A549 (cell line): ENCODE data around the gene SLC22A16. TPM values are rescaled to one million over a fixed set of nuclear protein-coding genes. Genes with fewer than 3 reads are reported as not detected.

Experiments used
- ATAC-seq, 2 experiments: fragments of 200-7000 bp in 1 of 2; fragments of >200 bp in 1 of 2; cut with Nextera tagmentation in 1 of 2; cut with Tn5 transposase in 1 of 2; 3 replicates each; pipeline versions ENCODE4 v1.8.0 to v1.9.1; 2018 to 2020; ENCODE audit warnings: mild to moderate bottlenecking in 1 of 2, moderate library complexity in 1 of 2
- CTCF ChIA-PET: fragments of 300-600 bp; sonication (Branson Sonifier 250); formaldehyde crosslinking; extraction: SDS; loops from one replicate; lab custom pipeline; 2021; ENCODE audit warnings: antibody characterized with exemption, inconsistent platforms; lab: Yijun Ruan, JAX
- POLR2A ChIA-PET: fragments of 350-600 bp; formaldehyde crosslinking; extraction: SDS; loops from one replicate; lab custom pipeline; 2021; ENCODE audit warnings: antibody characterized with exemption, inconsistent platforms; lab: Yijun Ruan, JAX
- DNase-seq, 2 experiments: peaks; one replicate each; pipeline versions ENCODE4 v3.0.0 to v3.0.0-alpha.2; 2011 to 2016; ENCODE audit warnings: low read depth in 1 of 2, low spot score in 1 of 2
- FAIRE-seq: peaks from 2 replicates; lab custom pipeline; 2011; peaks lifted over from hg19 to GRCh38; lab: Jason Lieb, UNC
- H3K27ac ChIP-seq, 2 experiments: fragments of >200 bp; sonication (Bioruptor Twin); formaldehyde crosslinking; 3 replicates each; pipeline ENCODE4 v1.5.1; 2016 to 2017
- H3K4me1 ChIP-seq: fragments of >200 bp; sonication (Bioruptor Twin); formaldehyde crosslinking; 3 replicates; pipeline ENCODE4 v1.6.1; 2016
- H3K4me2 ChIP-seq: fragments of >200 bp; sonication (Bioruptor Twin); formaldehyde crosslinking; 3 replicates; pipeline ENCODE4 v1.6.1; 2016
- H3K4me3 ChIP-seq: fragments of >200 bp; sonication (Bioruptor Twin); formaldehyde crosslinking; 3 replicates; pipeline ENCODE4 v1.5.1; 2016
- H3K9me3 ChIP-seq: fragments of >200 bp; sonication (Bioruptor Twin); formaldehyde crosslinking; 3 replicates; pipeline ENCODE4 v1.6.1; 2016
- BHLHE40 ChIP-seq: IDR thresholded peaks from 2 replicates; pipeline ENCODE4 v1.6.1; 2012; ENCODE audit warnings: low read depth, low read length, inconsistent platforms
- CBX8 ChIP-seq: fragments of 200-600 bp; sonication (generic); IDR thresholded peaks from 2 replicates; pipeline ENCODE4 v1.6.1; 2016
- EP300 ChIP-seq, 2 experiments: fragments of >200 bp; sonication (Bioruptor Twin); formaldehyde crosslinking; IDR thresholded peaks; 2 replicates in 1 of 2; 3 replicates in 1 of 2; pipeline ENCODE4 v1.6.1; 2016 to 2017
- FOSB ChIP-seq: fragments of 250-450 bp; sonication (Bioruptor Pico); IDR thresholded peaks from 2 replicates; pipeline ENCODE4 v1.5.0; 2020; ENCODE audit warnings: mild to moderate bottlenecking, moderate library complexity
- FOXS1 ChIP-seq: fragments of 250-450 bp; sonication (Bioruptor Pico); IDR thresholded peaks from 2 replicates; pipeline ENCODE4 v1.5.0; 2020; ENCODE audit warnings: mild to moderate bottlenecking, moderate library complexity
- HDAC2 ChIP-seq: fragments of 200-600 bp; sonication (generic); IDR thresholded peaks from 2 replicates; pipeline ENCODE4 v1.6.1; 2016
- HEYL ChIP-seq: fragments of 250-450 bp; sonication (Bioruptor Pico); IDR thresholded peaks from 2 replicates; pipeline ENCODE4 v1.8.0; 2021; ENCODE audit warnings: mild to moderate bottlenecking, moderate library complexity
- HOXA7 ChIP-seq: fragments of 250-450 bp; sonication (Bioruptor Pico); IDR thresholded peaks from 2 replicates; pipeline ENCODE4 v1.5.0; 2020; ENCODE audit warnings: mild to moderate bottlenecking, moderate library complexity
- JUN ChIP-seq, 2 experiments: fragments of >200 bp; sonication (Bioruptor Twin); formaldehyde crosslinking; IDR thresholded peaks; 2 replicates in 1 of 2; 3 replicates in 1 of 2; pipeline ENCODE4 v1.6.1; 2016 to 2017
- KDM1A ChIP-seq: fragments of 200-600 bp; sonication (generic); IDR thresholded peaks from 2 replicates; pipeline ENCODE4 v1.6.1; 2016; ENCODE audit warnings: low read depth, mild to moderate bottlenecking
- MAZ ChIP-seq: fragments of 150-350 bp; IDR thresholded peaks from 2 replicates; pipeline ENCODE4 v1.6.1; 2014; ENCODE audit warnings: antibody characterized with exemption, low read depth, low read length, borderline replicate concordance
- MYC ChIP-seq: IDR thresholded peaks from 2 replicates; pipeline ENCODE4 v1.6.1; 2012; ENCODE audit warnings: mild to moderate bottlenecking, inconsistent platforms, low read length, improper control_type of control experiment, borderline replicate concordance
- NPAS2 ChIP-seq: fragments of 250-450 bp; sonication (Bioruptor Pico); IDR thresholded peaks from 2 replicates; pipeline ENCODE4 v1.8.0; 2022; ENCODE audit warnings: mild to moderate bottlenecking, moderate library complexity, borderline replicate concordance
- NR3C1 ChIP-seq: fragments of >200 bp; sonication (Bioruptor Twin); formaldehyde crosslinking; IDR thresholded peaks from 3 replicates; pipeline ENCODE4 v1.6.1; 2017
- PHF8 ChIP-seq: fragments of 200-600 bp; sonication (generic); IDR thresholded peaks from 2 replicates; pipeline ENCODE4 v1.6.1; 2016; ENCODE audit warnings: low read depth, mild to moderate bottlenecking, antibody characterized with exemption, moderate library complexity, borderline replicate concordance
- POLR2A ChIP-seq: IDR thresholded peaks from 2 replicates; pipeline ENCODE4 v1.6.1; 2012; ENCODE audit warnings: mild to moderate bottlenecking, low read length
- RCOR1 ChIP-seq: fragments of 150-350 bp; IDR thresholded peaks from 2 replicates; pipeline ENCODE4 v1.6.1; 2014; ENCODE audit warnings: antibody characterized with exemption, low read length, low read depth
- RNF2 ChIP-seq: fragments of 200-600 bp; sonication (generic); IDR thresholded peaks from 2 replicates; pipeline ENCODE4 v1.6.1; 2016; ENCODE audit warnings: low read depth, mild to moderate bottlenecking, antibody characterized with exemption, moderate library complexity, borderline replicate concordance
- SMC3 ChIP-seq: fragments of >200 bp; sonication (Bioruptor Twin); formaldehyde crosslinking; IDR thresholded peaks from 3 replicates; pipeline ENCODE4 v1.6.1; 2018; ENCODE audit warnings: inconsistent platforms
- SREBF2 ChIP-seq: fragments of 450-650 bp; IDR thresholded peaks from 2 replicates; pipeline ENCODE4 v1.6.1; 2014; ENCODE audit warnings: mild to moderate bottlenecking, moderate library complexity
- ZC3H11A ChIP-seq: fragments of 450-650 bp; IDR thresholded peaks from 2 replicates; pipeline ENCODE4 v1.6.1; 2014; ENCODE audit warnings: antibody characterized with exemption, mild to moderate bottlenecking
- WGBS: methylation state at CpG from one replicate; pipeline ENCODE4 v1.1.6; 2017; ENCODE audit errors: missing lambda C conversion rate; 5-methylcytosine and 5-hydroxymethylcytosine counted together
- polyA plus RNA-seq, 4 experiments: library from polyadenylated mRNA; depleted of rRNA in 3 of 4; stranded (reverse); fragments of >200 nt; fragmentation: RNase III in 1 of 4; extraction: RNeasy Plus Mini Kit Qiagen cat#74134 plus additional on column Dnase treatment in 1 of 4; gene quantifications; 2 replicates in 3 of 4; 3 replicates in 1 of 4; pipeline ENCODE4 v1.2.3, GENCODE V29; 2011 to 2017
- TF ChIP-seq, protein P1 (sequence below): fragments of 250-450 bp; sonication (Bioruptor Pico); IDR thresholded peaks from 2 replicates; pipeline ENCODE4 v1.5.0; 2020; ENCODE audit warnings: low read depth, mild to moderate bottlenecking, moderate library complexity
- TF ChIP-seq, protein P2 (sequence below): IDR thresholded peaks from 2 replicates; pipeline ENCODE4 v1.6.1; 2012
- TF ChIP-seq, protein P3 (sequence below): fragments of 450-650 bp; IDR thresholded peaks from 2 replicates; pipeline ENCODE4 v1.6.1; 2014; ENCODE audit warnings: antibody characterized with exemption
- TF ChIP-seq, protein P4 (sequence below): fragments of >200 bp; sonication (Bioruptor Twin); formaldehyde crosslinking; IDR thresholded peaks from 3 replicates; pipeline ENCODE4 v1.5.1; 2016
- TF ChIP-seq, protein P5 (sequence below): fragments of >200 bp; sonication (Bioruptor Twin); formaldehyde crosslinking; IDR thresholded peaks from 2 replicates; pipeline ENCODE4 v1.6.1; 2016
- TF ChIP-seq, protein P6 (sequence below): fragments of 250-450 bp; sonication (Bioruptor Pico); IDR thresholded peaks from 2 replicates; pipeline ENCODE4 v1.5.0; 2021; ENCODE audit warnings: mild to moderate bottlenecking, moderate library complexity, borderline replicate concordance
- TF ChIP-seq, protein P7 (sequence below): IDR thresholded peaks from 2 replicates; pipeline ENCODE4 v1.6.1; 2012

The SLC22A16 gene
- polyA plus RNA-seq, 2 of the 4 experiments (the other 2 are of a cell fraction): not detected

DNA sequence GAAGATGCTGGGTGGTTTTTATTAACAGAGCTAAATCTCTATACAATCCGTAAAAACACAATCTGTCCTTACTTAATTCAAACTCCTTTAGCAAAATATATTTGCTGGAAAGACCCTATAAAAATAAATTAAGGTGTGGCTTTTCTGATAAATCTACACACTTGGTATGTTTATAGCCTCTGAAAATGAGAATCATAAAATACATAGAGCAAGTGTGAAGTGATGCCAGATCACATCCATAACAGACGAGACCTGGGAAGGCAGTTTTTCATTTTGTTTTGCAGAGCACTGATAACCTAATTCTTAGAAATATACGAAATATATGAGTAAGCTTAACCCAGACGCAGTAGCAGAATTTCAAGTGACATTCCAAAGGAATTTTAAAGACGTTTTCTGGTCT lies 50.6 kb downstream of the SLC22A16 start:
- Histone ChIP-seq H3K4me1 (no peaks in the 10 kb centered on the region), H3K27ac (no peak overlapping the region), H3K9me3 (no peaks in the 10 kb centered on the region; the same call in 2 of the 3 replicates), H3K4me2 (no peak overlapping the region), H3K4me3 (no peak overlapping the region)
- POLR2A ChIA-PET: no interaction called here
- no peak for DNase-seq
- WGBS: 16% methylated on average over 5 of the region's 5 CpGs
- ATAC-seq: no peak
- TF ChIP-seq POLR2A (no peak), MAZ (no peak), BHLHE40 (no peak), ZC3H11A (no peak), RCOR1 (no peak), HEYL (no peak), RNF2 (no peak), SREBF2 (no peak), KDM1A (no peak), EP300 (IDR thresholded peaks at IDR 0.05) (no peak), JUN (IDR thresholded peaks at IDR 0.05) (no peak), MYC (no peak), NPAS2 (no peak), SMC3 (no peak), HDAC2 (no peak)
- TF ChIP-seq, protein P1, sequence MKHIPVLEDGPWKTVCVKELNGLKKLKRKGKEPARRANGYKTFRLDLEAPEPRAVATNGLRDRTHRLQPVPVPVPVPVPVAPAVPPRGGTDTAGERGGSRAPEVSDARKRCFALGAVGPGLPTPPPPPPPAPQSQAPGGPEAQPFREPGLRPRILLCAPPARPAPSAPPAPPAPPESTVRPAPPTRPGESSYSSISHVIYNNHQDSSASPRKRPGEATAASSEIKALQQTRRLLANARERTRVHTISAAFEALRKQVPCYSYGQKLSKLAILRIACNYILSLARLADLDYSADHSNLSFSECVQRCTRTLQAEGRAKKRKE (CRISPR knock-in tag): no peak
- TF ChIP-seq, protein P2, sequence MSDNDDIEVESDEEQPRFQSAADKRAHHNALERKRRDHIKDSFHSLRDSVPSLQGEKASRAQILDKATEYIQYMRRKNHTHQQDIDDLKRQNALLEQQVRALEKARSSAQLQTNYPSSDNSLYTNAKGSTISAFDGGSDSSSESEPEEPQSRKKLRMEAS: no peak
- TF ChIP-seq, protein P3, sequence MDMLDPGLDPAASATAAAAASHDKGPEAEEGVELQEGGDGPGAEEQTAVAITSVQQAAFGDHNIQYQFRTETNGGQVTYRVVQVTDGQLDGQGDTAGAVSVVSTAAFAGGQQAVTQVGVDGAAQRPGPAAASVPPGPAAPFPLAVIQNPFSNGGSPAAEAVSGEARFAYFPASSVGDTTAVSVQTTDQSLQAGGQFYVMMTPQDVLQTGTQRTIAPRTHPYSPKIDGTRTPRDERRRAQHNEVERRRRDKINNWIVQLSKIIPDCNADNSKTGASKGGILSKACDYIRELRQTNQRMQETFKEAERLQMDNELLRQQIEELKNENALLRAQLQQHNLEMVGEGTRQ: no peak
- TF ChIP-seq, all 56 proteins: peak for 0
- CTCF ChIA-PET: no interaction called here
- FAIRE-seq: no peak

DNA sequence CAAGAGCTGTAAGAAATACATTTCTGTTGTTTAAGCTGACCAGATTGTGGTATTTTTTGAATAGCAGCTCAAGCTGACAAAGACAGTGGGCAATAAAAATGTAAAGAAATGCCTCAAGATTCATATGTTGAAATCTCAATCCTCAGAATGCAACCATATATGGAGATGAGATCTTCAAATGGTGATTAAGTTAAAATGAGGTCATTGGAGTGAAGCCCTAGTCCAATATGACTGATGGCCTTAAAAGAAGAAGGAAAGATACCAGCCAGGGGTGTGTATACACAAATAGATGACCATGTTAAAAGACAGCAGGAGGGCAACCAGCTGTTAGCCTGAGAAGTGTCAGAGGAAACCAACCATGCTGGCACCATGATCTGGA lies 54.0 kb downstream of the SLC22A16 start:
- DNase-seq (no peak), ATAC-seq (no peak), FAIRE-seq (no peak)
- H3K4me2 ChIP-seq: no peak overlapping the region
- H3K4me3 ChIP-seq: no peak overlapping the region
- H3K4me1 ChIP-seq: no peaks in the 10 kb centered on the region
- H3K27ac ChIP-seq: no peak overlapping the region
- no peaks in the 10 kb centered on the region; the same call in 2 of the 3 replicates for H3K9me3 ChIP-seq
- TF ChIP-seq, protein P4, sequence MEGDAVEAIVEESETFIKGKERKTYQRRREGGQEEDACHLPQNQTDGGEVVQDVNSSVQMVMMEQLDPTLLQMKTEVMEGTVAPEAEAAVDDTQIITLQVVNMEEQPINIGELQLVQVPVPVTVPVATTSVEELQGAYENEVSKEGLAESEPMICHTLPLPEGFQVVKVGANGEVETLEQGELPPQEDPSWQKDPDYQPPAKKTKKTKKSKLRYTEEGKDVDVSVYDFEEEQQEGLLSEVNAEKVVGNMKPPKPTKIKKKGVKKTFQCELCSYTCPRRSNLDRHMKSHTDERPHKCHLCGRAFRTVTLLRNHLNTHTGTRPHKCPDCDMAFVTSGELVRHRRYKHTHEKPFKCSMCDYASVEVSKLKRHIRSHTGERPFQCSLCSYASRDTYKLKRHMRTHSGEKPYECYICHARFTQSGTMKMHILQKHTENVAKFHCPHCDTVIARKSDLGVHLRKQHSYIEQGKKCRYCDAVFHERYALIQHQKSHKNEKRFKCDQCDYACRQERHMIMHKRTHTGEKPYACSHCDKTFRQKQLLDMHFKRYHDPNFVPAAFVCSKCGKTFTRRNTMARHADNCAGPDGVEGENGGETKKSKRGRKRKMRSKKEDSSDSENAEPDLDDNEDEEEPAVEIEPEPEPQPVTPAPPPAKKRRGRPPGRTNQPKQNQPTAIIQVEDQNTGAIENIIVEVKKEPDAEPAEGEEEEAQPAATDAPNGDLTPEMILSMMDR: no peak
- TF ChIP-seq, protein P5, sequence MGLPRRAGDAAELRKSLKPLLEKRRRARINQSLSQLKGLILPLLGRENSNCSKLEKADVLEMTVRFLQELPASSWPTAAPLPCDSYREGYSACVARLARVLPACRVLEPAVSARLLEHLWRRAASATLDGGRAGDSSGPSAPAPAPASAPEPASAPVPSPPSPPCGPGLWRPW: no peak
- no peak for TF ChIP-seq CBX8
- TF ChIP-seq MYC: no peak
- TF ChIP-seq FOXS1 (CRISPR knock-in tag): no peak
- TF ChIP-seq RNF2: no peak
- TF ChIP-seq NPAS2: no peak
- no peak for TF ChIP-seq PHF8
- no peak for TF ChIP-seq FOSB
- TF ChIP-seq JUN (IDR thresholded peaks at IDR 0.05): no peak
- no peak for TF ChIP-seq NR3C1
- TF ChIP-seq, protein P6, sequence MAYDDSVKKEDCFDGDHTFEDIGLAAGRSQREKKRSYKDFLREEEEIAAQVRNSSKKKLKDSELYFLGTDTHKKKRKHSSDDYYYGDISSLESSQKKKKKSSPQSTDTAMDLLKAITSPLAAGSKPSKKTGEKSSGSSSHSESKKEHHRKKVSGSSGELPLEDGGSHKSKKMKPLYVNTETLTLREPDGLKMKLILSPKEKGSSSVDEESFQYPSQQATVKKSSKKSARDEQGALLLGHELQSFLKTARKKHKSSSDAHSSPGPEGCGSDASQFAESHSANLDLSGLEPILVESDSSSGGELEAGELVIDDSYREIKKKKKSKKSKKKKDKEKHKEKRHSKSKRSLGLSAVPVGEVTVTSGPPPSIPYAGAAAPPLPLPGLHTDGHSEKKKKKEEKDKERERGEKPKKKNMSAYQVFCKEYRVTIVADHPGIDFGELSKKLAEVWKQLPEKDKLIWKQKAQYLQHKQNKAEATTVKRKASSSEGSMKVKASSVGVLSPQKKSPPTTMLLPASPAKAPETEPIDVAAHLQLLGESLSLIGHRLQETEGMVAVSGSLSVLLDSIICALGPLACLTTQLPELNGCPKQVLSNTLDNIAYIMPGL: no peak
- TF ChIP-seq, protein P7, sequence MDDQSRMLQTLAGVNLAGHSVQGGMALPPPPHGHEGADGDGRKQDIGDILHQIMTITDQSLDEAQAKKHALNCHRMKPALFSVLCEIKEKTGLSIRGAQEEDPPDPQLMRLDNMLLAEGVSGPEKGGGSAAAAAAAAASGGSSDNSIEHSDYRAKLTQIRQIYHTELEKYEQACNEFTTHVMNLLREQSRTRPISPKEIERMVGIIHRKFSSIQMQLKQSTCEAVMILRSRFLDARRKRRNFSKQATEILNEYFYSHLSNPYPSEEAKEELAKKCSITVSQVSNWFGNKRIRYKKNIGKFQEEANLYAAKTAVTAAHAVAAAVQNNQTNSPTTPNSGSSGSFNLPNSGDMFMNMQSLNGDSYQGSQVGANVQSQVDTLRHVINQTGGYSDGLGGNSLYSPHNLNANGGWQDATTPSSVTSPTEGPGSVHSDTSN: no peak
- TF ChIP-seq HOXA7 (CRISPR knock-in tag): no peak
- ChIA-PET POLR2A (no interaction called here), CTCF (no interaction called here)
